Pancreas (tissue), 10 donors: ENCODE results near the gene FAM117A. TPM values are rescaled to one million over a fixed set of nuclear protein-coding genes. Genes with fewer than 3 reads are reported as not detected.

Experiments
- ATAC-seq, 4 donors: fragments of 200-7000 bp; cut with Tn5 transposase; one replicate each; pipeline versions ENCODE4 v1.8.0 to v1.9.1; 2020; ENCODE audit warnings: mild to moderate bottlenecking in 4 of 4, moderate library complexity in 4 of 4
- DNase-seq, 6 donors: peaks; one replicate each; pipeline ENCODE4 v3.0.0-alpha.2; 2020
- FAIRE-seq: peaks from 2 replicates; lab custom pipeline; 2012; peaks lifted over from hg19 to GRCh38; lab: Jason Lieb, UNC
- H3K27ac ChIP-seq, 4 donors: fragments of 200-600 bp; sonication (generic); 1 replicate in 3 of 4; 2 replicates in 1 of 4; pipeline versions ENCODE4 v1.5.0 to v1.8.0; 2020
- H3K27me3 ChIP-seq, 4 donors: fragments of 200-600 bp; one replicate each; pipeline ENCODE4 v1.8.0; 2021
- H3K36me3 ChIP-seq, 3 donors: fragments of 200-600 bp; sonication (generic) in 1 of 3; one replicate each; pipeline versions ENCODE4 v1.5.0 to v1.8.0; 2020 to 2021
- H3K4me1 ChIP-seq, 3 donors: fragments of 200-600 bp; one replicate each; pipeline ENCODE4 v1.8.0; 2021
- H3K4me3 ChIP-seq, 4 donors: fragments of 200-600 bp; sonication (generic) in 2 of 4; one replicate each; pipeline versions ENCODE4 v1.5.0 to v1.8.0; 2020 to 2021
- H3K9me3 ChIP-seq, 4 donors: fragments of 200-600 bp; one replicate each; pipeline ENCODE4 v1.8.0; 2021
- WGBS, 2 donors: extraction: QIAGEN DNeasy Blood & Tissue Kit; methylation state at CpG; one replicate each; pipeline ENCODE4 v1.1.7; 2013; 5-methylcytosine and 5-hydroxymethylcytosine counted together
- intact Hi-C, 3 donors: fragments of 100-400 bp; cut with DNase I; formaldehyde crosslinking; loops; one replicate each; pipeline versions ENCODE4 v1.11.1 to v1.14.2; 2022
- polyA plus RNA-seq, 2 donors: library from polyadenylated mRNA; stranded (reverse); fragments of 200-250 nt; gene quantifications; one replicate each; pipeline ENCODE4 v1.2.3, GENCODE V29; 2013
- total RNA-seq, 6 donors: library from RNA; stranded (reverse); fragmentation: NEBNext Ultra II Directional in 4 of 6; extraction: Animal tissue kit (Norgen Biotek cat#: 25700) in 4 of 6; gene quantifications; one replicate each; pipeline versions ENCODE4 v1.2.1 to v1.2.4, GENCODE V29; 2021 to 2023
- TF ChIP-seq, protein P1 (sequence below), 4 donors: fragments of 200-600 bp; sonication (generic) in 3 of 4; IDR thresholded peaks; one replicate each; pipeline versions ENCODE4 v1.5.0 to v1.8.0; 2021; ENCODE audit warnings: antibody characterized with exemption in 4 of 4
- donor health status: healthy with polysubstance abuse.
- donor health status: DM: no; HTN: no; CAD: no; lungs with moderate emphysema.
- donor health status: DM: no; HTN: no; CAD: no.
- donor health status: control.
- donor health status: control.
- donor health status: Bipolar disorder and iron deficiency.
- donor health status: DM: yes; HTN: yes; CAD: no.
- donor health status: DM: no; HTN: no; CAD: no.
- donor health status: DM: no; HTN: no; CAD: no.
- donor health status: DM: yes; HTN: yes; CAD: no.

Gene FAM117A
- total and polyA plus RNA-seq, 8 donors = 5.3 to 14.8 (median 8.5) TPM

DNA sequence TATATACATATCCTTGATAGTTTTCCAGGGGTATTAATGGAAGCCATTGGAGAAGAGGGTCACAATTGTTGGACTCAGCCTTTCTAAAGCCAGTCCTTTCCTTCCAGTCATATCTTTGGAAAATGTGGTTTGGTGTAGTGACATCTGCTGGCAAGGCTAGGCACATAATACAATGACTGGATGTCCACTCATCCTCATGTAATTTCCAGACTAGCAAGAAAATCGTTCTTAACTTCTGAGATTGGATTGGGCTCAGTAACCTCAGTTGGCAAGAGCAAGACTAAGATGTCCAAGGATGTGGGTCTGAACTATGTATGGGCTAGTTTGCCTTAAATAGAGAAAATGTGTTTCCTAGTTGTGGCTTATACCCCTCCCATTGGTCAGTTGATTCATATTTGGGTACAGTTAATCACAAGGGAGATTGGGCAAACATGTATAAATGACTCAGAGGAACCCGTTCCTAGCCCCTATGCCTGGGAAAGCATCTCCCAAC lies 15.9 kb upstream of the FAM117A start:
- Histone ChIP-seq H3K9me3 (no peaks in the 10 kb centered on the region), H3K27ac (no peak overlapping the region), H3K4me3 (no peak overlapping the region), H3K36me3 (no peaks in the 10 kb centered on the region), H3K27me3 (no peaks in the 10 kb centered on the region), H3K4me1 (no peaks in the 10 kb centered on the region)
- DNase-seq (peak in 2 of 6 donors; percentile 23 to 43), ATAC-seq (peak; percentile 68 to 93 (median 89)), FAIRE-seq (no peak)
- intact Hi-C loops = loop anchor here in 2 of 3 donors (5.0 to 10.0 kb wide), 2 partner anchors 205 to 207 kb away; partner anchors contain the start of gene NXPH3 (in 1 of the 2)
- TF ChIP-seq, protein P1, sequence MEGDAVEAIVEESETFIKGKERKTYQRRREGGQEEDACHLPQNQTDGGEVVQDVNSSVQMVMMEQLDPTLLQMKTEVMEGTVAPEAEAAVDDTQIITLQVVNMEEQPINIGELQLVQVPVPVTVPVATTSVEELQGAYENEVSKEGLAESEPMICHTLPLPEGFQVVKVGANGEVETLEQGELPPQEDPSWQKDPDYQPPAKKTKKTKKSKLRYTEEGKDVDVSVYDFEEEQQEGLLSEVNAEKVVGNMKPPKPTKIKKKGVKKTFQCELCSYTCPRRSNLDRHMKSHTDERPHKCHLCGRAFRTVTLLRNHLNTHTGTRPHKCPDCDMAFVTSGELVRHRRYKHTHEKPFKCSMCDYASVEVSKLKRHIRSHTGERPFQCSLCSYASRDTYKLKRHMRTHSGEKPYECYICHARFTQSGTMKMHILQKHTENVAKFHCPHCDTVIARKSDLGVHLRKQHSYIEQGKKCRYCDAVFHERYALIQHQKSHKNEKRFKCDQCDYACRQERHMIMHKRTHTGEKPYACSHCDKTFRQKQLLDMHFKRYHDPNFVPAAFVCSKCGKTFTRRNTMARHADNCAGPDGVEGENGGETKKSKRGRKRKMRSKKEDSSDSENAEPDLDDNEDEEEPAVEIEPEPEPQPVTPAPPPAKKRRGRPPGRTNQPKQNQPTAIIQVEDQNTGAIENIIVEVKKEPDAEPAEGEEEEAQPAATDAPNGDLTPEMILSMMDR (IDR thresholded peaks at IDR 0.05) = peak in 3 of 4 donors; percentile 10 to 28 (median 18)
- WGBS, 2 donors = 7 to 10% methylated on average over 2 of the region's 2 CpGs

DNA sequence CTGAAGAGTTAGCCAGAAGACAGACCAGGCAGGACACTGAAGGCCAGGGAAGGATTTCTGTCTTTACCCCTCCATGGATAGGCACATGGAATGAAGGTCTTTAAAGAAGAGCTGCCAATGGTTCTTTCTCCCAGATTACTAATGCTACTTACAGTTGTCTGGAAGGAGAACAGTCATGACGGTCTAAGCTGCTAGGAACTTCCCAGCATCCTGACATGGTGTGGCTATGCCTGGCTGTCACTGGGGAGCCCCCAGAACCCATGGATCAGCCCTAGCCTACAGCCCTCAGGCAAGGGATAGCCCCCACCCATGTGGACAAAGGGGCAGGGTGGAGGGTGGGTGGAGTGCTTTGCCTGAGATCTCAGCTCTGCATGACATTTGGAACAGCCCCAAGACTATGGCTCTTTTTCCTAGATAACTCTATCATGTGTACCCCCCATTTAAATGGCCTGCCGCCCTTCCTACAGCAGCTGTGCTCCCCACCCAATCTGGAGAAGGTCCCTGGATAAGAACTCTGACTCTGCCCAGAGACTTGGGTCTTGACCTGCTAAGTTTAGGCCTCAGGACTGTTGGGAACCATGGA lies 15.3 kb upstream of the FAM117A start:
- DNase-seq (no peak), ATAC-seq (no peak), FAIRE-seq (no peak)
- Histone ChIP-seq H3K4me3 (no peak overlapping the region), H3K27ac (no peak overlapping the region), H3K4me1 (no peaks in the 10 kb centered on the region), H3K27me3 (no peaks in the 10 kb centered on the region), H3K36me3 (no peaks in the 10 kb centered on the region), H3K9me3 (no peaks in the 10 kb centered on the region)
- intact Hi-C loops = loop anchor here in 2 of 3 donors (5.0 to 10.0 kb wide), 2 partner anchors 204 to 207 kb away; partner anchors contain the start of gene NXPH3 (in 1 of the 2)
- 79 to 91% methylated on average over 2 of the region's 2 CpGs for WGBS, 2 donors
- TF ChIP-seq, protein P1 (IDR thresholded peaks at IDR 0.05) = no peak

DNA sequence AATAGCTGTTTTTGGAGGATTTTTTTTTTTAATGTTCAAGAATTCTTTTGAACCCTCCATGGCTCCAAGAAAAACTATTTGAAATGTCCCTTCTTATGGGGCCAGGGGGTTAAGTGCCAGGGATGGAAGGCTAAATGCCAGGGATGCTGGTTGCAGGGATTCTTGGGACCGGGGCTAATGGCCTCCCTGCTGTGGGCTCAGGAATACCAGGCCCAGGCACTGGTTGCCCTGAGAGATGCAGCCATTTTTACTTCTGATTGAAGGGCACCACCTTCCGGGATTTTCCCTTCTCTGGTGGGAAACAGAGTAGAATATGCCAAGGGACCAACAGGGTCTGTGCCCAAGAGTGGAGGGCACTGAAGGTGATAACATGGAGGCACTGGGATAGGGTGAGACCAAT lies 13.6 kb upstream of the FAM117A start:
- TF ChIP-seq, protein P1 (IDR thresholded peaks at IDR 0.05) = no peak
- no peak for FAIRE-seq
- Histone ChIP-seq H3K9me3 (no peaks in the 10 kb centered on the region), H3K27me3 (no peaks in the 10 kb centered on the region), H3K36me3 (no peaks in the 10 kb centered on the region), H3K27ac (no peak overlapping the region), H3K4me3 (no peak overlapping the region), H3K4me1 (no peaks in the 10 kb centered on the region)
- 56 to 80% methylated on average over 2 of the region's 2 CpGs for WGBS, 2 donors
- ATAC-seq = no peak
- no peak for DNase-seq
- intact Hi-C loops = loop anchor here in 2 of 3 donors (5.0 to 10.0 kb wide), 2 partner anchors 203 to 205 kb away; partner anchors contain the start of gene NXPH3 (in 1 of the 2)

DNA sequence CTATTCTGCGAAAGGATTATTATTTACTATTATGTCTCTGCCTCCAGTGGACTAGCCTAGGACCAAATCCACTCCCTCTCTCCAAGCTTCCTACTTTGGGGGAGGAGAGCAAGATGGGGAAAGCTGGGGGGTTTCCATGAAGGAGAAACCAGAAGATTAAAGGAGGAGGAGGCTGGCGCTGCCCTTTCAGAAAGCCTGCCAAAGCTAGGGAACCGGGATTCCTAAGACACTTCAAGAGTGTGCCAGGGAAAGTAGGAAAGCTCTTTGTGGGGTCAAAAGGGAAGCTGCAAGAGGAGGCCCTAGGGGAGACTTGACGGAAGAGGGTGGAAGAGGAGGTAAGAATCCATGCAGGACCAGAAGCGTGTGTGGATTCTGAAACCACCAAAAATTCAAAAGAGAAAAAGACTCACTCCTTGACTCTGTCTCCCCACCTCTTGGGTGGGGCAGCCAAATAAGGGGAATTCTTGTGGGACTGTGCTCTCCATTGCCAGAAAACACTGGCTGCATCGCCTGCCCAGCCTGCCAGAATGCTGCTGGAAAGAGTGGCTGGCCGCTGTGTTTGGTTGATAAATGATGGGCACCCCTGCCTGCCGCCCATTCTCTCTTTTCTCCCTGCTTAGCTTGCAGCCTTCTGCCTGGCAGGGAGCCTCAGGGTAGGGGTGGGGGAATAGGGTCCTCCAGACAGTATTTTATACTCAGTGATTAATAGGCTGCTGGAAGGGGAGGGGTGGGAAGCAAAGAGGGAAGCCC lies 12.8 kb upstream of the FAM117A start:
- TF ChIP-seq, protein P1 (IDR thresholded peaks at IDR 0.05) = no peak
- Histone ChIP-seq H3K36me3 (no peaks in the 10 kb centered on the region), H3K27me3 (no peaks in the 10 kb centered on the region), H3K27ac (no peak overlapping the region), H3K4me1 (no peaks in the 10 kb centered on the region), H3K4me3 (no peak overlapping the region), H3K9me3 (no peaks in the 10 kb centered on the region)
- 69 to 70% methylated on average over 8 of the region's 8 CpGs for WGBS, 2 donors
- DNase-seq (no peak), FAIRE-seq (no peak), ATAC-seq (no peak)
- intact Hi-C loops = loop anchor here in 2 of 3 donors (5.0 to 10.0 kb wide), 2 partner anchors 202 to 204 kb away; partner anchors contain the start of gene NXPH3 (in 1 of the 2)
